ENCODE results near the gene NDUFA6. TPM values are rescaled to one million over a fixed set of nuclear protein-coding genes. Genes with fewer than 3 reads are reported as not detected.

Gene NDUFA6
- polyA plus RNA-seq, 3 donors: 102 to 118 (median 103) TPM

DNA sequence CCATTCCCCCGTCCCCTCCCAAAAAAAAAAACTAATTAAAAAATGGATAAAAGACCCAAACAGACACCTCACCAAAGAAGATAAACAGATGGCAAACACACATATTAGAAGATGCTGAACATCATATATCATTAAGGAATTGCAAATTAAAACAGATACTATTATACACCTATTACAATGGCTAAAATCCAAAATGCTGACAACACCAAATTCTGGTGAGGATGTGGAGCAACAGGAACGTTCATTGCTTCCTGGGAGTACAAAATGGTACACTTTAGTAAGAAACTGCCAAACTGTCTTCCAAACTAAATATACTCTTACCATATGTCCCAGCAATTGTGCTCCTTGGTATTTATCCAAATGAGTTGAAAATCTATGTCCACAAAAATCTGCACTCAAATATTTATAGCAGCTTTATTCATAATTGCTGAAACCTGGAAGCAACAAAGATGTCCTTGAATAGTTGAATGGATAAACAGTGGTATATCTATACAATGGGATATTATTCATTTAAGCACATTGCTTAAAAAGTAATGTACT lies 39.9 kb downstream of the NDUFA6 start:
- no peak for DNase-seq

DNA sequence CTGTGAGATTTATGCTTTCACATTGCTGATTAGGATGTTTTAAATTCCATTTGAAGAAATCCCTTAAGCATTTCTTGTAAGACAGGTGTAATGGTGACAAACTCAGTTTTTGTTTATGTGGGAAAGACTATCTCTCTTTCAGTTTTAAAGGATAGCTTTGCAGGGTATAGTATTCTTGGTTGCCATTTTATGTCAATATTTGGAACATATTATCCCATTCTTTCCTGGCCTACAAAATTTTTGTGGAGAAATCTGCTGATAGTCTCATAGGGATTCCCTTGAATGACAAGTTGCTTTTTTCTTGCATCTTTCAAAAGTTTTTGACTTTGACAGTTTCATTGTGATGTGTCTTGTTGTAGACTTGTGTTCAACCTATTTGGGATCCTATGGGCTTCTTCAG lies 48.8 kb downstream of the NDUFA6 start:
- DNase-seq: no peak

DNA sequence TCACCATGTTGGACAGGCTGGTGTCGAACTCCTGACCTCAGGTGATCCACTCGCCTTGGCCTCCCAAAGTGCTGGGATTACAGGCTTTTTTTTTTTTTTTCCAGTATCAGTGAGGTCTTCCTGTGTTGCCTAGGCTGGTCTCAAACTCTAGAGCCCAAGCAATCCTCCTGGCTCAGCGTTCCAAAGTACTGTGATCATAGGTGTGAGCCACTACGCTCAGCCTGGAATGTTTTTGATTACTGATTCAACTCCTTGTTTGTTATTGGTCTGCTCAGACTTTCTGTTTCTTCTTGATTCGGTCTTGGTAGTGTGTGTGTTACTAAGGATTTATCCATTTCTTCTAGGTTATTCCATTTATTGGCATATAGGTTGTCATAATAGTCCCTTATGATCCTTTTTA lies 51.3 kb downstream of the NDUFA6 start:
- no peak for DNase-seq

Other genes with a start within 250 kb of the NDUFA6 start
- 1 to 10 TPM in 2 of 3 donors, under 1 TPM in 1; 0.43 to 1.6 (median 1.4) TPM for gene SHISA8, start 175.7 kb downstream of the NDUFA6 start, polyA plus RNA-seq (ENCODE audit: insufficient read length in 3 of 3)
- gene TNFRSF13C, start 164.0 kb downstream of the NDUFA6 start, polyA plus RNA-seq (ENCODE audit: insufficient read length in 3 of 3): 1 to 10 TPM; 1.4 to 3.9 (median 2.7) TPM
- 10 to 100 TPM; 13.8 to 18.5 (median 18.2) TPM for gene CENPM, start 143.6 kb downstream of the NDUFA6 start, polyA plus RNA-seq (ENCODE audit: insufficient read length in 3 of 3)
- 1 to 10 TPM; 5.0 to 8.0 (median 7.5) TPM for gene SEPTIN3, start 121.3 kb downstream of the NDUFA6 start, polyA plus RNA-seq (ENCODE audit: insufficient read length in 3 of 3)
- gene WBP2NL, start 92.0 kb downstream of the NDUFA6 start, polyA plus RNA-seq (ENCODE audit: insufficient read length in 3 of 3): 1 to 10 TPM; 2.8 to 7.7 (median 7.7) TPM
- 10 to 100 TPM; 26.2 to 28.8 (median 27.1) TPM for gene NAGA, start 20.0 kb downstream of the NDUFA6 start, polyA plus RNA-seq (ENCODE audit: insufficient read length in 3 of 3)
- gene PHETA2, start 16.5 kb downstream of the NDUFA6 start, polyA plus RNA-seq (ENCODE audit: insufficient read length in 3 of 3): 10 to 100 TPM in 2 of 3 donors, 1 to 10 TPM in 1; 8.8 to 14.0 (median 12.3) TPM
- 100 to 1,000 TPM in 2 of 3 donors, 10 to 100 TPM in 1; 83.4 to 108 (median 102) TPM for gene SMDT1, start 11.1 kb downstream of the NDUFA6 start, polyA plus RNA-seq (ENCODE audit: insufficient read length in 3 of 3)
- 1 to 10 TPM; 3.3 to 8.5 (median 7.2) TPM for gene CYP2D6, start 40.0 kb upstream of the NDUFA6 start, polyA plus RNA-seq (ENCODE audit: insufficient read length in 3 of 3)
- gene TCF20, start 179.9 kb upstream of the NDUFA6 start, polyA plus RNA-seq (ENCODE audit: insufficient read length in 3 of 3): 10 to 100 TPM; 28.7 to 29.5 (median 29.2) TPM